Activated CD4-positive, CD25-positive, alpha-beta regulatory T cell treated with anti-CD3 and anti-CD28 coated beads, Interleukin-2, amount 50 U/mL, for 24 hours (primary cell): ENCODE results near the gene SEC16B.
"Not testable (repeated sequence)": the region's sequence is repeated elsewhere in the genome, so short reads cannot be mapped to it uniquely, and the experiment has no call there.

Source experiments
- ATAC-seq, 2 donors: fragments of 150-1000 bp; cut with Tn5 transposase; one replicate each; pipeline ENCODE4 v1.10.0; 2021; ENCODE audit warnings: mild to moderate bottlenecking in 1 of 2, moderate library complexity in 1 of 2

The SEC16B gene

GRCh38 chr1:177969825-177970371 is at the start of gene SEC16B:
SEC16B (minus strand) TSS chr1:177970058; CDS start chr1:177967981, 2,077 bp downstream.
- no peak for ATAC-seq

- ATAC-seq, result no peak
Observed at GRCh38 chr1:178019622-178020021, 49.8 kb upstream of the SEC16B start.

GRCh38 chr1:178019208-178019607 is 49.4 kb upstream of the SEC16B start:
- no peak for ATAC-seq

GRCh38 chr1:178017517-178017916 is 47.7 kb upstream of the SEC16B start:
- no peak for ATAC-seq

GRCh38 chr1:178011864-178012503 is 42.1 kb upstream of the SEC16B start:
- no peak for ATAC-seq

- no peak for ATAC-seq
Observed at GRCh38 chr1:178011465-178011828, 41.6 kb upstream of the SEC16B start.

GRCh38 chr1:178010674-178011464 is 41.0 kb upstream of the SEC16B start:
- ATAC-seq, result no peak

GRCh38 chr1:178006043-178006442 is 36.2 kb upstream of the SEC16B start:
- ATAC-seq, result no peak

GRCh38 chr1:178005450-178005849 is 35.6 kb upstream of the SEC16B start:
- ATAC-seq, result no peak

- no peak for ATAC-seq
Observed at GRCh38 chr1:178004926-178005391, 35.1 kb upstream of the SEC16B start.

- ATAC-seq, result no peak
Observed at GRCh38 chr1:177998696-177999631, 29.1 kb upstream of the SEC16B start.

- ATAC-seq, result peak in 1 of 2 donors; percentile 13
Observed at GRCh38 chr1:177996957-177997356, 27.1 kb upstream of the SEC16B start.

GRCh38 chr1:177995369-177995768 is 25.5 kb upstream of the SEC16B start:
- ATAC-seq, result no peak

GRCh38 chr1:177986281-177986680 is 16.4 kb upstream of the SEC16B start:
- ATAC-seq, result not testable (repeated sequence)

GRCh38 chr1:177984761-177985160 is 14.9 kb upstream of the SEC16B start:
- ATAC-seq, result no peak

- ATAC-seq, result no peak
Observed at GRCh38 chr1:177984136-177984525, 14.3 kb upstream of the SEC16B start.

GRCh38 chr1:177983482-177984135 is 13.8 kb upstream of the SEC16B start:
- no peak for ATAC-seq

GRCh38 chr1:177983077-177983476 is 13.2 kb upstream of the SEC16B start:
- ATAC-seq, result no peak

GRCh38 chr1:177981200-177981599 is 11.3 kb upstream of the SEC16B start:
- ATAC-seq, result no peak

GRCh38 chr1:177979272-177979671 is 9.4 kb upstream of the SEC16B start:
- no peak for ATAC-seq

- ATAC-seq, result no peak
Observed at GRCh38 chr1:177978530-177978929, 8.7 kb upstream of the SEC16B start.

GRCh38 chr1:177977141-177977540 is 7.3 kb upstream of the SEC16B start:
- ATAC-seq, result no peak
